GM18505 (cell line): ENCODE measurements around the gene HIGD2A.

Experiments
- ATAC-seq: cut with Tn5 transposase; IDR thresholded peaks from one replicate; pipeline ENCODE4 v1.9.1; 2021; ENCODE audit not compliant: unreplicated experiment
- POLR2A ChIP-seq: IDR thresholded peaks from 4 replicates; pipeline ENCODE4 v1.6.1; 2011; ENCODE audit warnings: borderline replicate concordance; ENCODE audit not compliant: insufficient read depth, insufficient read length; ENCODE audit errors: extremely low read depth

HIGD2A gene

DNA sequence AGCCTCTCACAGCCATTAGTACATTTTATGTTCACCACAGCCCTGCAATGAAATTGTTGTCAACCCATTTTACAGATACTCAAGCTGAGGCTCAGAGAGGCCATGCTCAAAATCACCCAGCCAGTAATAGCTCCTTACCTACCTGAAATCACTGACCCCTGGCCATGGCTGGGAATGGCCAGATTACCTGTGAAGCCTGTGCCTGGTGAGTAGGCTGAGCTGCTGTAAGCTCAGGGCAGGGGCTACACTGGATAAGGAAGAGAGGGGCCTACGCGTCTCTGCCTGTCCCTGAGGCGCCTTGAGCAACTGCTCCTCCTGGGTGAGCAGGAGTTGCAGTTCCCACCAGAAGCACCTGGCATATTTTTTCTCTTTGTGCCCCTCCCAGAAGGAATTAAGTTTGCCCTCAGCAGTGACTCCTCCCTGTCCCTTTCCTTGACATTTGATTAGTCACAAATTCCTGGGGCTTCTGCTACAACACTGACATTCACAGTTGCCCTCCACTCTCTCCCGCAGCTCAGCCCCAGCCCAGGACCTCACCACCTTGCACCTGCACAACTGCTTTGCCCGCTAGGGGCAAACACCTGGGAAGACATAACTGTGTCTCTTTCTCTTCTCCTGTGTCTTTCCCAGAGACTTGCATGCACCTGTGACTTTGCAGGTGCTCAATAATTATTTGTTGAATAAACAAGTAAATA lies 22.1 kb downstream of the HIGD2A start:
- TF ChIP-seq POLR2A = no peak
- no peak for ATAC-seq

DNA sequence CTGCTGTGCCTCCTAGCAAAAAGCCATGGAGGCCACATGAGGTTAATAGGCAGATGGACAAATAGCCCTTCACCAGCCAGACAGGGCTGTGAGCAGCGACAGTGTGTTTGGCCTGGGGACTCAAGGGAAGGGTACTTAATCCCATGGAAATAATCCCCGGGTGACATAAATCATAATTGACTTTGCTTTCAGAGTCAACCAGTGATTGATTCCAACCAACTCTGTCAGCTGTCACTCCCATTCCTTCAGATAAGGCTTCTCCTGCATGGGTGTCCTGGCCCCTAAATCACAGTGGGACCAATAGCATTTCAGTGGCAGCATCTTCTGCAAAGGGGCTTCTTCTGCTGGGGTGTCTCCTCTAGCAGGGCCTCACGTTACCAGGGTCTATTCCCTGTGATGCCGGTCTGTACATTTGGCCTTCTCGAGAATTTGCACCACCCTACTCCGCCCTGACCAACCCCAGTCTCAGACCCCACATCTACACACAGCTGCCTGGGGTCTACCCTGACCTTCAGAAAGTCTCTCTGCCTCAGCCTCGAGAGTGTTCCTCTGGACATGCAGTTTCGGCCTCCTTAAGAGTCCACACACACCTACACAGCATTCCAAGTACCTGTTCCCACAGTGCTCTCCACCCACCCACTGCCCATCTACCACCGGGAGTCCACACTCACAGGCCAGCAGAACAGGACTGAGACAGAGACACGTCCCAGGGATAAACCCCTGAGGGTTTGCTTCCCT lies 24.1 kb downstream of the HIGD2A start:
- no peak for TF ChIP-seq POLR2A
- no peak for ATAC-seq

DNA sequence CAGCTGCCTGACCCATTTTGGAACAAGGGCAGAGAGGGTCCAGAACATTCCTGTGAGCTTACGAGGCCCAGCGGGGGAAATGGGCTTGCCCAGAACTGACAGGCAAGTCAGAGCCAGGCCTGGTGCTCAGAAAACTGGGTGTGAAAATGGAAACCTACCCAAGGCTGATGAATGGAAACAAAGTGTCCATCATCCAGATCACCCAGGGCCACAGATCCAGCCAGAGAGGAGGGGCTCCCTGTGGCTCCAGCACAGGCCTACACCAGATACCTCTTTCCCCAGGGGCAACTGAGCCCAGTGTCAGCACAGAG lies 24.7 kb downstream of the HIGD2A start:
- TF ChIP-seq POLR2A = no peak
- ATAC-seq = no peak

- no peak for TF ChIP-seq POLR2A
- ATAC-seq = no peak
Measured at GRCh38 chr5:176413709-176414191, 25.2 kb downstream of the HIGD2A start.

DNA sequence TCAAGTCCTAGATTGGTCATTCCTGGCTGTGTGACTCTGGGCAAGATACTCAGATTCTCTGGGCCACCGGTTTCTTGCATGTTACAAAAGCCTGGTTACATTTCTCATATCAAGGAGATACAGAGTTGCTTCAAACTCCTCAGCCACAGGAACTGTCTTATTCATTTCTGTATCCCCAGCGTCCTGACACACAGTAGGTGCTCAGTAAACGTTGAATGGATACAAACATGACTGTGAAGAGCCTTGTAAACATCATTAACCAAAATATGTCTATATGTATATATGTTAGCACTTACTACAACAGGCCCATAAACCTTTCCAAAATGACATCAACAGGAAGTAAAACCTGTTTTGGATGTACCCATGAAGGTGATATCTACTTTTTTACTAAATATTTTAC lies 26.2 kb downstream of the HIGD2A start:
- no peak for TF ChIP-seq POLR2A
- ATAC-seq = no peak

- ATAC-seq = no peak
- TF ChIP-seq POLR2A = no peak
Measured at GRCh38 chr5:176415240-176415951, 26.8 kb downstream of the HIGD2A start.

- ATAC-seq = peak; percentile 90
Measured at GRCh38 chr5:176415952-176416924, 27.7 kb downstream of the HIGD2A start, which contains the start of gene CLTB. Gene CLTB, minus strand, starts transcription at chr5:176416539. Its CDS starts 176 bp downstream, at chr5:176416363.

GRCh38 chr5:176416965-176417364 lies 28.4 kb downstream of the HIGD2A start:
- TF ChIP-seq POLR2A = no peak
- no peak for ATAC-seq

More at GRCh38 chr5:176415952-176416924, 27.7 kb downstream of the HIGD2A start, which contains the start of gene CLTB:
- TF ChIP-seq POLR2A = peak; percentile 68

DNA sequence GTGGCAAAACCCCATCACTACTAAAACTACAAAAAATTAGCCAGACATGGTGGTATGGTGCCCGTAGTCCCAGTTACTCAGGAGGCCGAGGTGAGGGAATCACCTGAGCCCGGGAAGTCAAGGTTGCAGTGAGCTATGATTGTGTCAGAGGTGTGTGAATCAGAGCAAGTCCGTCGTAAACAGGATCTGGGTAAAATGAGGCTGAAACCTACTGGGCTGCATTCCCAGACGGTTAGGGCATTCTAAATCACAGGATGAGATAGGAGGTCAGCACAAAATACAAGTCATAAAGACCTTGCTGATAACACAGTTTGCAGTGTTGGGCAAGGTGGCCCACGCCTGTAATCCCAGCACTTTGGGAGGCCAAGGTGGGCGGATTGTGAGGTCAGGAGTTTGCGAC lies 29.7 kb downstream of the HIGD2A start:
- ATAC-seq = no peak
- TF ChIP-seq POLR2A = no peak

DNA sequence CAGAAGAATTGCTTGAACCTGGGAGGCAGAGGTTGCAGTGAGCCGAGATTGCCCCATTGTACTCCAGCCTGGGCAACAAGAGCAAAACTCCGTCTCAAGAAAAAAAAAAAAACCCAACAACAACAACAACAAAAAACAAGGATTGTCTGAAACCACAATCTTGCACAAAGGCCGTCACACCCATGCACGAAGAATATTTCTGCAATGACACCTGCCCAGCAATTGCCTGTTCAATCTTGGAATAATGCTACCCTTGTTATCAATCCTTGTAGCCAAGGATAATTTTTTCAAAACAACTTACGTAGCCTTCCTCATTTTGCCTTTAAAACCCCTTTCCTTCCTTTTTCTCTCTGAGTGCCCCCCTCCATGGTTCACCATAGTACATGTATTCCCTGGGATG lies 31.5 kb downstream of the HIGD2A start:
- TF ChIP-seq POLR2A = no peak
- ATAC-seq = no peak

GRCh38 chr5:176420972-176421544 lies 32.5 kb downstream of the HIGD2A start:
- TF ChIP-seq POLR2A = no peak
- no peak for ATAC-seq

- ATAC-seq = no peak
- TF ChIP-seq POLR2A = no peak
Measured at GRCh38 chr5:176424181-176424580, 35.6 kb downstream of the HIGD2A start.
